ENCODE measurements around the gene TMTC2.

Gene TMTC2

DNA sequence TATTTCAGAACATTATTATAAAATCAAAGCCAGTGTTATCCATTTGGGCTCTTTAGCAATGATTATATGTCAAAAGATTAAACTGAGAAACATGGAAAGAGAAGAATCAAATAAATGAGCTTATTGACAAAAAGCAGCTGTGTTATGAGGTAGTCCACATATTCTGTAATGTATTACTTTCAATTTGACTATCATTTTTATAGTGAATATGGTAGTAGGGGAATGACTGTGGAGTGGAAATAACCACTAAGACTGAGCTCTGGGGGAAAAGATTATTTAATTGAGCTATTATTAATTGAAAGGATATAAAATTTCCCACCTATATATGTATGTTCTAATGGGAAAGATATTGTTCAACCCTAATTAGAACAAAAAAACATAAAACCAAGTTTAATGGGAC is 381.3 kb downstream of the TMTC2 start (continued):
- TF ChIP-seq ZNF513 (tag by site-specific recombination; IDR thresholded peaks at IDR 0.05) (no peak), ZNF76 (tag by site-specific recombination; IDR thresholded peaks at IDR 0.05; ENCODE audit: borderline replicate concordance, low read depth) (no peak), KLF9 (tag by site-specific recombination; IDR thresholded peaks at IDR 0.05; ENCODE audit: low read depth) (no peak), ZNF623 (tag by site-specific recombination; IDR thresholded peaks at IDR 0.05) (no peak)
- TF ChIP-seq, protein P1, sequence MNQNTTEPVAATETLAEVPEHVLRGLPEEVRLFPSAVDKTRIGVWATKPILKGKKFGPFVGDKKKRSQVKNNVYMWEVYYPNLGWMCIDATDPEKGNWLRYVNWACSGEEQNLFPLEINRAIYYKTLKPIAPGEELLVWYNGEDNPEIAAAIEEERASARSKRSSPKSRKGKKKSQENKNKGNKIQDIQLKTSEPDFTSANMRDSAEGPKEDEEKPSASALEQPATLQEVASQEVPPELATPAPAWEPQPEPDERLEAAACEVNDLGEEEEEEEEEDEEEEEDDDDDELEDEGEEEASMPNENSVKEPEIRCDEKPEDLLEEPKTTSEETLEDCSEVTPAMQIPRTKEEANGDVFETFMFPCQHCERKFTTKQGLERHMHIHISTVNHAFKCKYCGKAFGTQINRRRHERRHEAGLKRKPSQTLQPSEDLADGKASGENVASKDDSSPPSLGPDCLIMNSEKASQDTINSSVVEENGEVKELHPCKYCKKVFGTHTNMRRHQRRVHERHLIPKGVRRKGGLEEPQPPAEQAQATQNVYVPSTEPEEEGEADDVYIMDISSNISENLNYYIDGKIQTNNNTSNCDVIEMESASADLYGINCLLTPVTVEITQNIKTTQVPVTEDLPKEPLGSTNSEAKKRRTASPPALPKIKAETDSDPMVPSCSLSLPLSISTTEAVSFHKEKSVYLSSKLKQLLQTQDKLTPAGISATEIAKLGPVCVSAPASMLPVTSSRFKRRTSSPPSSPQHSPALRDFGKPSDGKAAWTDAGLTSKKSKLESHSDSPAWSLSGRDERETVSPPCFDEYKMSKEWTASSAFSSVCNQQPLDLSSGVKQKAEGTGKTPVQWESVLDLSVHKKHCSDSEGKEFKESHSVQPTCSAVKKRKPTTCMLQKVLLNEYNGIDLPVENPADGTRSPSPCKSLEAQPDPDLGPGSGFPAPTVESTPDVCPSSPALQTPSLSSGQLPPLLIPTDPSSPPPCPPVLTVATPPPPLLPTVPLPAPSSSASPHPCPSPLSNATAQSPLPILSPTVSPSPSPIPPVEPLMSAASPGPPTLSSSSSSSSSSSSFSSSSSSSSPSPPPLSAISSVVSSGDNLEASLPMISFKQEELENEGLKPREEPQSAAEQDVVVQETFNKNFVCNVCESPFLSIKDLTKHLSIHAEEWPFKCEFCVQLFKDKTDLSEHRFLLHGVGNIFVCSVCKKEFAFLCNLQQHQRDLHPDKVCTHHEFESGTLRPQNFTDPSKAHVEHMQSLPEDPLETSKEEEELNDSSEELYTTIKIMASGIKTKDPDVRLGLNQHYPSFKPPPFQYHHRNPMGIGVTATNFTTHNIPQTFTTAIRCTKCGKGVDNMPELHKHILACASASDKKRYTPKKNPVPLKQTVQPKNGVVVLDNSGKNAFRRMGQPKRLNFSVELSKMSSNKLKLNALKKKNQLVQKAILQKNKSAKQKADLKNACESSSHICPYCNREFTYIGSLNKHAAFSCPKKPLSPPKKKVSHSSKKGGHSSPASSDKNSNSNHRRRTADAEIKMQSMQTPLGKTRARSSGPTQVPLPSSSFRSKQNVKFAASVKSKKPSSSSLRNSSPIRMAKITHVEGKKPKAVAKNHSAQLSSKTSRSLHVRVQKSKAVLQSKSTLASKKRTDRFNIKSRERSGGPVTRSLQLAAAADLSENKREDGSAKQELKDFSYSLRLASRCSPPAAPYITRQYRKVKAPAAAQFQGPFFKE (tag by site-specific recombination; IDR thresholded peaks at IDR 0.05; ENCODE audit: borderline replicate concordance), result no peak

DNA sequence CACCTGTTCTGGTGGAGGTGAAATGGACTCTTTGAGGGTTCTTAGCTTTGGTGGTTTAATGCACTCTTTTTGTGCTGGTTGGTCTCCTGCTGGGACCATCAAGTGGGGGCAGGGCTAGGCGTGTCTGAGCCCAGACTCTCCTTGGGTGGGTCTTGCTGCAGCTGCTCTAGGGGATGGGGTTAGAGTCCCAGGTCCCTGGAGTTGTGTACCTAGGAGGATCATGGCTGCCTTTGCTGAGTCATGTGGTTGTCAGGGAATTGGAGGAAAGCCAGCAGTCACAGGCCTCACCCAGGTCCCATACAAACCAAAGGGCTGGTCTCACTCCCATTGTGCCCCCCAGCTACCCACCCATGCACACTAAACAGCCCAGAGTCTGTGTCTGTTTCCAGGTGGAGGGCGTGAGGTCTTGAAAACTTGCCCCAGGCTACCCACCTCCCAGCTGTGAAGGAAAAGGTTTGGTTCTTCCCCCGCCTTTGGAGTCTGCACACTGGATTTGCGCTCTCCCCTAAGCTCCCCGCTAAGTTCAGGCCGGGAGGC is 387.7 kb downstream of the TMTC2 start:
- no peak overlapping the region for H3K27ac ChIP-seq (ENCODE audit: extremely low read depth, low read depth, low read length)
- TF ChIP-seq FEZF1 (tag by site-specific recombination; IDR thresholded peaks at IDR 0.05) (no peak), ZNF423 (tag by site-specific recombination; IDR thresholded peaks at IDR 0.05) (no peak), ZNF426 (tag by site-specific recombination; IDR thresholded peaks at IDR 0.05) (no peak), HOXC10 (CRISPR knock-in tag; IDR thresholded peaks at IDR 0.05) (no peak)
- ChIA-PET CTCF (interaction anchor here (0.6 to 1.2 kb wide), 2 partner anchors 318 to 389 kb away, joined by 3 to 5 read pairs; no protein-coding TSS in a partner anchor), POLR2A (no interaction called here)
- H3K4me3 ChIP-seq (ENCODE audit: low read depth, low read length), result no peak overlapping the region
- no peaks in the 10 kb centered on the region for H3K9me3 ChIP-seq (ENCODE audit: control insufficient read depth, insufficient read depth, low read depth, low read length)
- no peaks in the 10 kb centered on the region for H3K4me1 ChIP-seq (ENCODE audit: control insufficient read depth, insufficient read depth, low read length)
- H3K36me3 ChIP-seq (ENCODE audit: control insufficient read depth in 2 of 2, insufficient read depth in 1 of 2, low read length in 2 of 2), result no peaks in the 10 kb centered on the region

GRCh38 chr12:83075471-83075870 is 388.8 kb downstream of the TMTC2 start:
- CTCF ChIA-PET, result interaction anchor here (1.2 kb wide), 1 partner anchor 390 kb away, joined by 5 read pairs; no protein-coding TSS in a partner anchor
- POLR2A ChIA-PET, result no interaction called here
- no peak for TF ChIP-seq SP2 (tag by site-specific recombination; IDR thresholded peaks at IDR 0.05)
- TF ChIP-seq, protein P2, sequence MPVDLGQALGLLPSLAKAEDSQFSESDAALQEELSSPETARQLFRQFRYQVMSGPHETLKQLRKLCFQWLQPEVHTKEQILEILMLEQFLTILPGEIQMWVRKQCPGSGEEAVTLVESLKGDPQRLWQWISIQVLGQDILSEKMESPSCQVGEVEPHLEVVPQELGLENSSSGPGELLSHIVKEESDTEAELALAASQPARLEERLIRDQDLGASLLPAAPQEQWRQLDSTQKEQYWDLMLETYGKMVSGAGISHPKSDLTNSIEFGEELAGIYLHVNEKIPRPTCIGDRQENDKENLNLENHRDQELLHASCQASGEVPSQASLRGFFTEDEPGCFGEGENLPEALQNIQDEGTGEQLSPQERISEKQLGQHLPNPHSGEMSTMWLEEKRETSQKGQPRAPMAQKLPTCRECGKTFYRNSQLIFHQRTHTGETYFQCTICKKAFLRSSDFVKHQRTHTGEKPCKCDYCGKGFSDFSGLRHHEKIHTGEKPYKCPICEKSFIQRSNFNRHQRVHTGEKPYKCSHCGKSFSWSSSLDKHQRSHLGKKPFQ (tag by site-specific recombination; IDR thresholded peaks at IDR 0.05), result no peak
- no peak for TF ChIP-seq ZNF473 (tag by site-specific recombination; IDR thresholded peaks at IDR 0.05)
- TF ChIP-seq ZNF560 (tag by site-specific recombination; IDR thresholded peaks at IDR 0.05; ENCODE audit: borderline replicate concordance), result no peak
- no peak for TF ChIP-seq ZSCAN16 (tag by site-specific recombination; IDR thresholded peaks at IDR 0.05)
- no peak for TF ChIP-seq ZNF146 (tag by site-specific recombination; IDR thresholded peaks at IDR 0.05)
- no peak for TF ChIP-seq HOXA7 (CRISPR knock-in tag; IDR thresholded peaks at IDR 0.05; ENCODE audit: borderline replicate concordance)
- TF ChIP-seq, protein P3, sequence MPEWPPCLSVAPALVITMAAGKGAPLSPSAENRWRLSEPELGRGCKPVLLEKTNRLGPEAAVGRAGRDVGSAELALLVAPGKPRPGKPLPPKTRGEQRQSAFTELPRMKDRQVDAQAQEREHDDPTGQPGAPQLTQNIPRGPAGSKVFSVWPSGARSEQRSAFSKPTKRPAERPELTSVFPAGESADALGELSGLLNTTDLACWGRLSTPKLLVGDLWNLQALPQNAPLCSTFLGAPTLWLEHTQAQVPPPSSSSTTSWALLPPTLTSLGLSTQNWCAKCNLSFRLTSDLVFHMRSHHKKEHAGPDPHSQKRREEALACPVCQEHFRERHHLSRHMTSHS (tag by site-specific recombination; IDR thresholded peaks at IDR 0.05), result no peak
- no peak for TF ChIP-seq ZIC2 (tag by site-specific recombination; IDR thresholded peaks at IDR 0.05)
- TF ChIP-seq, protein P4, sequence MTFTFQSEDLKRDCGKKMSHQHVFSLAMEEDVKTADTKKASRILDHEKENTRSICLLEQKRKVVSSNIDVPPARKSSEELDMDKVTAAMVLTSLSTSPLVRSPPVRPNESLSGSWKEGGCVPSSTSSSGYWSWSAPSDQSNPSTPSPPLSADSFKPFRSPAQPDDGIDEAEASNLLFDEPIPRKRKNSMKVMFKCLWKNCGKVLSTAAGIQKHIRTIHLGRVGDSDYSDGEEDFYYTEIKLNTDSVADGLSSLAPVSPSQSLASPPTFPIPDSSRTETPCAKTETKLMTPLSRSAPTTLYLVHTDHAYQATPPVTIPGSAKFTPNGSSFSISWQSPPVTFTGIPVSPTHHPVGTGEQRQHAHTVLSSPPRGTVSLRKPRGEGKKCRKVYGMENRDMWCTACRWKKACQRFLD (tag by site-specific recombination; IDR thresholded peaks at IDR 0.05), result no peak
- TF ChIP-seq ZNF548 (tag by site-specific recombination; IDR thresholded peaks at IDR 0.05), result no peak
- no peak for TF ChIP-seq AEBP2 (tag by site-specific recombination; IDR thresholded peaks at IDR 0.05; ENCODE audit: borderline replicate concordance)

More at GRCh38 chr12:83075471-83075870, 388.8 kb downstream of the TMTC2 start:
- no peaks in the 10 kb centered on the region for H3K36me3 ChIP-seq (ENCODE audit: control insufficient read depth in 2 of 2, insufficient read depth in 1 of 2, low read length in 2 of 2)
- H3K9me3 ChIP-seq (ENCODE audit: control insufficient read depth, insufficient read depth, low read depth, low read length), result no peaks in the 10 kb centered on the region
- no peak overlapping the region for H3K27ac ChIP-seq (ENCODE audit: extremely low read depth, low read depth, low read length)
- no peak overlapping the region for H3K4me3 ChIP-seq (ENCODE audit: low read depth, low read length)
- no peaks in the 10 kb centered on the region for H3K4me1 ChIP-seq (ENCODE audit: control insufficient read depth, insufficient read depth, low read length)
